ENCODE results near the gene QSOX2. TPM values are rescaled to one million over a fixed set of nuclear protein-coding genes. Genes with fewer than 3 reads are reported as not detected.

The QSOX2 gene
- total RNA-seq, 2 donors from 2014 or later = 24.1 to 26.2 TPM

Other genes starting within 250 kb of the QSOX2 start
- 10 to 100 TPM in 1 of 2 donors, 1 to 10 TPM in 1; 4.5 to 10.0 TPM for gene NACC2, start 150.5 kb downstream of the QSOX2 start, total RNA-seq
- 10 to 100 TPM; 13.3 to 26.2 TPM for gene TMEM250, start 126.9 kb downstream of the QSOX2 start, total RNA-seq
- under 1 TPM; 0.08 to 0.11 TPM for gene LHX3, start 40.7 kb downstream of the QSOX2 start, total RNA-seq
- under 1 TPM in 1 of 2 donors, not detected in 1; 0.02 TPM for gene CCDC187, start 58.3 kb upstream of the QSOX2 start, total RNA-seq
- gene GPSM1, start 81.7 kb upstream of the QSOX2 start, total RNA-seq = 10 to 100 TPM in 1 of 2 donors, 1 to 10 TPM in 1; 8.5 to 12.3 TPM
- gene DNLZ, start 117.9 kb upstream of the QSOX2 start, total RNA-seq = 10 to 100 TPM; 10.6 to 15.6 TPM
- 1 to 10 TPM; 1.3 to 1.7 TPM for gene CARD9, start 127.9 kb upstream of the QSOX2 start, total RNA-seq
- gene SNAPC4, start 154.4 kb upstream of the QSOX2 start, total RNA-seq = 10 to 100 TPM; 12.5 to 16.7 TPM
- gene ENTR1, start 164.8 kb upstream of the QSOX2 start, total RNA-seq = 10 to 100 TPM; 52.2 to 75.4 TPM
- gene PMPCA, start 164.8 kb upstream of the QSOX2 start, total RNA-seq = 100 to 1,000 TPM in 1 of 2 donors, 10 to 100 TPM in 1; 94.1 to 110 TPM
- 10 to 100 TPM; 14.4 to 16.0 TPM for gene INPP5E, start 194.0 kb upstream of the QSOX2 start, total RNA-seq
- 10 to 100 TPM; 56.6 to 79.5 TPM for gene SEC16A, start 237.2 kb upstream of the QSOX2 start, total RNA-seq